K562 (cell line): ENCODE measurements around the gene FST. TPM values are rescaled to one million over a fixed set of nuclear protein-coding genes. Genes with fewer than 3 reads are reported as not detected.

Experiments
- ATAC-seq: fragments of 200-7000 bp; cut with Tn5 transposase; 3 replicates; pipeline ENCODE4 v1.9.1; 2020; ENCODE audit warnings: moderate library complexity
- BruUV-seq: library from RNA; stranded (reverse); fragments of 400-500 nt; replicated peaks from 2 replicates; lab custom pipeline; 2021; lab: Mats Ljungman, UMichigan
- CTCF ChIA-PET: fragments of 300-600 bp; formaldehyde crosslinking; extraction: SDS; loops from one replicate; lab custom pipeline; 2021; ENCODE audit warnings: low intra/inter-chr PET ratio; lab: Yijun Ruan, JAX
- POLR2A ChIA-PET: fragments of 300-600, 350-650 bp; sonication (Branson Sonifier 250); formaldehyde crosslinking; extraction: SDS; loops from one replicate; lab custom pipeline; 2021; ENCODE audit warnings: antibody characterized with exemption, inconsistent platforms; lab: Yijun Ruan, JAX
- DNase-seq, 4 experiments: peaks; one replicate each; pipeline versions ENCODE4 v3.0.0 to v3.0.0-alpha.2; 2011 to 2018; ENCODE audit warnings: low spot score in 3 of 4, mixed read lengths in 3 of 4; ENCODE audit errors: extremely low read depth in 1 of 4
- FAIRE-seq: peaks from 2 replicates; lab custom pipeline; 2011; peaks lifted over from hg19 to GRCh38; lab: Jason Lieb, UNC
- H2AFZ ChIP-seq: 2 replicates; pipeline ENCODE4 v1.6.0; 2011; ENCODE audit warnings: low read depth, low read length, control low read depth, inconsistent platforms
- H3K27ac ChIP-seq: fragments of 200-600 bp; 3 replicates; pipeline ENCODE4 v1.8.0; 2011; ENCODE audit warnings: low read depth, mild to moderate bottlenecking, control low read depth, inconsistent platforms, low read length, moderate library complexity, mixed read lengths; ENCODE audit errors: extremely low read depth
- H3K27me3 ChIP-seq, 2 experiments: fragments of 300-600 bp in 1 of 2; 2 replicates in 1 of 2; 3 replicates in 1 of 2; pipeline versions ENCODE4 v1.6.0 to v1.8.0; 2011; ENCODE audit warnings: inconsistent platforms in 2 of 2, low read length in 2 of 2, mild to moderate bottlenecking in 1 of 2, mixed read lengths in 1 of 2, moderate library complexity in 1 of 2; ENCODE audit not compliant: control insufficient read depth in 2 of 2, insufficient read depth in 2 of 2
- H3K36me3 ChIP-seq: fragments of 300-600 bp; 3 replicates; pipeline ENCODE4 v1.8.0; 2011; ENCODE audit warnings: mild to moderate bottlenecking, low read length, inconsistent platforms; ENCODE audit not compliant: control insufficient read depth, insufficient read depth
- H3K4me1 ChIP-seq, 2 experiments: fragments of 200-600 bp in 1 of 2; replicated peaks in 1 of 2; 2 replicates in 1 of 2; 3 replicates in 1 of 2; pipeline versions ENCODE4 v1.5.1 to v1.8.0; 2011; ENCODE audit warnings: inconsistent platforms in 2 of 2, low read length in 2 of 2, mild to moderate bottlenecking in 1 of 2, mixed read lengths in 1 of 2, moderate library complexity in 1 of 2; ENCODE audit not compliant: control insufficient read depth in 2 of 2, insufficient read depth in 2 of 2
- H3K4me2 ChIP-seq: 2 replicates; pipeline ENCODE4 v1.6.1; 2011; ENCODE audit warnings: low read length, control low read depth, inconsistent platforms, mixed read lengths; ENCODE audit not compliant: insufficient read depth
- H3K4me3 ChIP-seq: fragments of 200-600 bp; sonication (generic), shearing (Covaris generic); 2 replicates; pipeline ENCODE4 v1.5.1; 2016; ENCODE audit warnings: control low read depth, inconsistent platforms
- H3K79me2 ChIP-seq: fragments of 200-600 bp; 3 replicates; pipeline ENCODE4 v1.8.0; 2011; ENCODE audit warnings: low read length, inconsistent platforms; ENCODE audit not compliant: control insufficient read depth, insufficient read depth
- H3K9ac ChIP-seq, 2 experiments: 2 replicates each; pipeline versions ENCODE4 v1.6.0 to v1.6.1; 2011; ENCODE audit warnings: low read depth in 2 of 2, low read length in 2 of 2, control low read depth in 1 of 2, inconsistent platforms in 1 of 2, mild to moderate bottlenecking in 1 of 2, mixed read lengths in 1 of 2; ENCODE audit not compliant: insufficient read depth in 1 of 2
- H3K9me1 ChIP-seq: one replicate; pipeline ENCODE4 v1.6.0; 2011; ENCODE audit warnings: inconsistent platforms, mild to moderate bottlenecking, low read length, moderate library complexity; ENCODE audit not compliant: control insufficient read depth, insufficient read depth
- H3K9me3 ChIP-seq: replicated peaks from 2 replicates; pipeline ENCODE4 v1.5.1; 2011; ENCODE audit warnings: low read depth, low read length, inconsistent platforms; ENCODE audit not compliant: control insufficient read depth, insufficient read depth
- H4K20me1 ChIP-seq: replicated peaks from 2 replicates; pipeline ENCODE4 v1.6.1; 2011; ENCODE audit warnings: low read length, inconsistent platforms, mixed read lengths; ENCODE audit not compliant: control insufficient read depth, insufficient read depth
- CHD1 ChIP-seq: fragments of 200-600 bp; sonication (generic); IDR thresholded peaks from one replicate; pipeline ENCODE4 v1.6.1; 2012; ENCODE audit warnings: mild to moderate bottlenecking, moderate library complexity, low read length, inconsistent platforms
- FOXJ2 ChIP-seq: fragments of 200-800 bp; sonication (Bioruptor generic); IDR thresholded peaks from 2 replicates; pipeline ENCODE4 v1.6.1; 2016; ENCODE audit warnings: missing genetic modification characterization, missing compliant biosample characterization
- ILK ChIP-seq: fragments of 450-650 bp; IDR thresholded peaks from 2 replicates; pipeline ENCODE4 v1.6.1; 2016; ENCODE audit warnings: missing genetic modification characterization, low read depth, mild to moderate bottlenecking, missing compliant biosample characterization, moderate library complexity, borderline replicate concordance
- PHF8 ChIP-seq: fragments of 200-600 bp; sonication (generic); IDR thresholded peaks from 2 replicates; pipeline ENCODE4 v1.6.1; 2012; ENCODE audit warnings: mixed run types, mild to moderate bottlenecking, inconsistent platforms, low read length, moderate library complexity, borderline replicate concordance
- TAF9B ChIP-seq: fragments of 450-650 bp; IDR thresholded peaks from 2 replicates; pipeline ENCODE4 v1.6.1; 2018; ENCODE audit warnings: mild to moderate bottlenecking; ENCODE audit not compliant: partially characterized antibody
- ZNF408 ChIP-seq: fragments of 250-450 bp; sonication (Bioruptor Pico); IDR thresholded peaks from 2 replicates; pipeline ENCODE4 v1.4.0; 2020; ENCODE audit warnings: low read depth, mild to moderate bottlenecking, moderate library complexity
- WGBS: fragments of 100-300 bp; shearing (Covaris generic); methylation state at CpG from one replicate; pipeline ENCODE4 v1.1.6; 2016; ENCODE audit warnings: low coverage, mixed read lengths; ENCODE audit not compliant: insufficient coverage; ENCODE audit errors: missing lambda C conversion rate; 5-methylcytosine and 5-hydroxymethylcytosine counted together
- in situ Hi-C: fragments of 300-500 bp; cut with MboI; formaldehyde crosslinking; loops from 4 replicates; pipeline ENCODE4 v1.15.0; 2018; ENCODE audit warnings: inconsistent platforms, mixed read lengths
- intact Hi-C: fragments of 100-400 bp; cut with micrococcal nuclease; formaldehyde crosslinking; loops from 2 replicates; pipeline ENCODE4 v1.14.2; 2022
- polyA plus RNA-seq, 8 experiments: library from polyadenylated mRNA; depleted of rRNA in 4 of 8; stranded (reverse) in 5 of 8; unstranded in 3 of 8; fragments of >200 nt; fragmentation: Nextera tagmentation in 2 of 8; fragmentation: Illumina TruSeq in 1 of 8; extraction: Ambion mirVana in 2 of 8; extraction: Trizol in 1 of 8; gene quantifications; 2 replicates each; pipeline versions ENCODE4 v1.2.1 to v1.2.3, GENCODE V29; 2011 to 2014; ENCODE audit warnings: inconsistent platforms in 1 of 8, missing spikeins in 1 of 8
- total RNA-seq, 7 experiments: library from RNA; depleted of rRNA in 6 of 7; stranded (reverse); fragments of >200 nt in 6 of 7; fragmentation: Illumina TruSeq in 2 of 7; extraction: Trizol in 2 of 7; gene quantifications; 2 replicates each; pipeline versions ENCODE4 v1.2.1 to v1.2.3, GENCODE V29; 2011 to 2021; ENCODE audit warnings: low replicate concordance in 1 of 7
- TF ChIP-seq, protein P1 (sequence below), 2 experiments: fragments of 450-650 bp; conservative IDR thresholded peaks; 2 replicates each; pipeline ENCODE4 v1.6.1; 2017; ENCODE audit warnings: mild to moderate bottlenecking in 2 of 2, moderate library complexity in 2 of 2
- TF ChIP-seq, protein P2 (sequence below), 2 experiments: IDR thresholded peaks; 2 replicates each; pipeline ENCODE4 v1.6.1; 2011; ENCODE audit warnings: borderline replicate concordance in 1 of 2, control low read depth in 1 of 2, low read depth in 1 of 2, low read length in 1 of 2, mild to moderate bottlenecking in 1 of 2, mixed read lengths in 1 of 2, moderate library complexity in 1 of 2; ENCODE audit not compliant: insufficient read depth in 1 of 2, insufficient read length in 1 of 2, poor library complexity in 1 of 2, severe bottlenecking in 1 of 2; ENCODE audit errors: extremely low read depth in 1 of 2
- TF ChIP-seq, protein P3 (sequence below): sonication (generic); formaldehyde crosslinking; IDR thresholded peaks from 2 replicates; pipeline ENCODE4 v1.8.1; 2022; ENCODE audit warnings: missing genetic modification reagents
- TF ChIP-seq, protein P4 (sequence below): sonication (generic); formaldehyde crosslinking; IDR thresholded peaks from 2 replicates; pipeline ENCODE4 v1.4.0; 2020; ENCODE audit warnings: mild to moderate bottlenecking, missing genetic modification reagents

Gene FST
- total and polyA plus RNA-seq, 9 of the 15 experiments (the other 6 are each of a cell fraction or from before 2014, with no cell fraction given) = 0.03 to 0.27 TPM; not detected in 7

DNA sequence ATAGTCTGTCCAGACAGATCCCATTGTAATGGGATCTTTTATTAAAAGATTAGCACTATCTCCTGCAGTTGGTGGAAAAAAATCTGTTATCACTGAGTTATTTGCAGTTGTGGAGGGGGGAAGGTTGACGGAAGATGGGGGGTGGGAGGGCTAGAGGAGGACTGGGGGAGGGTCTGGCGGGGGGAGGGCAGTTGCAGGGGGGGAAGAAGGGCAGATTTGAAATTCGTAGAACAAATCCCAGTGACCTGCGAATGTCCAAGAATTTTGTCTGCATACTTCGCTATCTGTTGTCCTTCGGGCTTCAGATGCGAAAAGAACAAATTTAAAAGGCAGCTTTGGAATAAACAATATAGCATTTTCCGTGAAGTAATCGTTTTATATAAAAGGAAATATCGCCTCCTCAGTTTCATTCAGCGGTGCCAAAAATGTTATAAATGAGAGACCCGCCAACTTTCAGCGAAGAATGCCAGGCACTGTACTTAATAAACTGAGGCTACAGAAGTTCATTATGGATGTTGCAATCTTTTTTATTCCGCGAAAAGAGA is 1.3 kb upstream of the FST start (continued):
- TF ChIP-seq, protein P1, sequence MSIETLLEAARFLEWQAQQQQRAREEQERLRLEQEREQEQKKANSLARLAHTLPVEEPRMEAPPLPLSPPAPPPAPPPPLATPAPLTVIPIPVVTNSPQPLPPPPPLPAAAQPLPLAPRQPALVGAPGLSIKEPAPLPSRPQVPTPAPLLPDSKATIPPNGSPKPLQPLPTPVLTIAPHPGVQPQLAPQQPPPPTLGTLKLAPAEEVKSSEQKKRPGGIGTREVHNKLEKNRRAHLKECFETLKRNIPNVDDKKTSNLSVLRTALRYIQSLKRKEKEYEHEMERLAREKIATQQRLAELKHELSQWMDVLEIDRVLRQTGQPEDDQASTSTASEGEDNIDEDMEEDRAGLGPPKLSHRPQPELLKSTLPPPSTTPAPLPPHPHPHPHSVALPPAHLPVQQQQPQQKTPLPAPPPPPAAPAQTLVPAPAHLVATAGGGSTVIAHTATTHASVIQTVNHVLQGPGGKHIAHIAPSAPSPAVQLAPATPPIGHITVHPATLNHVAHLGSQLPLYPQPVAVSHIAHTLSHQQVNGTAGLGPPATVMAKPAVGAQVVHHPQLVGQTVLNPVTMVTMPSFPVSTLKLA (conservative IDR thresholded peaks at IDR 0.05) = no peak
- TF ChIP-seq, all 486 proteins: peak for 4

DNA sequence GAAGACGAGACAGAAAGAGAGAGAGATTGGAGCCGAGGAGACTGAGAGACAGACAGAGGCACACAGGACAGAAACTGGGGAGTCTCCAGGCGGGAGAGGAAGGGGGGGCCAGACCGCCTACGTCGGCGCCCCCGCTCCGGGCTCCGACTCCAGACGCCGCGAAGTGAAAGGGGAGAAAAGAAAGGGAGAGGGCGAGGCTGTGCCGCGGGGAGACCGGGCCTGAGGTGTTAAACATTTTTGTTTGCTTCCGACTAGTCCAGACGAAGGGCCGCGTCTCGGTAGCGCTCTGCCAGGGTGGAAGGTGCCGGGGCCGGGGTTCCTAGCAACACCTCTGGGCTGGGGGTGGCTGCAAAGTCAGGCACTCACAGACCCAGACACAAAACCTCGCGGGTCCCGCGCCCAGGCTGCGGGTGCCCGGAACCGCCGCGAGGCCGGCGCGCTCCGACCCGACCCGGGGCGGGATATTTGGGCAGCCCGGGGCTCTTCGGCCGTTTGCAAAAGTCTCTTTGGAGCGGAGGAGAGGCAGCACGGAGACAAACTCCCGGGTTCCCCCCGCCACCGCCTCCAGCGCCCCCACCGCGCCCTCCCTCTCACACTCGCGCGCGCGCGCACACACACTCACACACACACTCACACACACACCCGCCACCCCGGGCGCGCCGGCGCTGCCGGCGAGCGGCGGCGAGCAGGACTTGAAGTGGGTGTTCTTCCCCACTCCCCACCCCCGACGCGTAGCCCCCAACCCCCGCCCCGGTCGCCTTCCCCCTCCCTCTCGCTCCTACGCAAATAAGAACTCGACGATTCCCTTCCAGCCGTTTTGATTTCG is 626 bp upstream of the FST start:
- peaks cover 12% of the 10 kb centered on the region for H4K20me1 ChIP-seq
- H3K9me3 ChIP-seq = no peaks in the 10 kb centered on the region
- H3K79me2 ChIP-seq = no peaks in the 10 kb centered on the region
- DNase-seq (peak in 3 of 4 experiments; percentile 24 to 35 (median 28)), FAIRE-seq (no peak), ATAC-seq (peak; percentile 13; the same call in 1 of the 3 replicates)
- no peak overlapping the region; the same call in 1 of the 2 replicates for H2AFZ ChIP-seq
- H3K9ac ChIP-seq = peak overlapping the region in 1 of 2 experiments; percentile 66; a peak in 2 of 4 replicates
- WGBS = 6% methylated on average over 15 of the region's 81 CpGs
- no peaks in the 10 kb centered on the region for H3K9me1 ChIP-seq
- no peak overlapping the region for H3K27ac ChIP-seq
- H3K4me2 ChIP-seq = peak overlapping the region; percentile 12; the same call in 1 of the 2 replicates
- H3K4me1 ChIP-seq = peaks cover 0 to 30% of the 10 kb centered on the region in 2 experiments; a peak in 2 of 5 replicates
- POLR2A ChIA-PET = no interaction called here
- CTCF ChIA-PET = interaction anchor here (0.6 kb wide), 1 partner anchor 10 kb away, joined by 3 read pairs; no protein-coding TSS in a partner anchor
- intact Hi-C loops = loop anchor here (5.0 kb wide), 3 partner anchors 582 to 752 kb away; no protein-coding TSS in a partner anchor
- peak overlapping the region; percentile 30; the same call in 1 of the 2 replicates for H3K4me3 ChIP-seq
- no TSS peak for BruUV-seq
- H3K36me3 ChIP-seq = no peaks in the 10 kb centered on the region
- in situ Hi-C loops = no loop called here
- H3K27me3 ChIP-seq = peaks cover 29 to 30% of the 10 kb centered on the region in 2 experiments
- TF ChIP-seq, protein P2, sequence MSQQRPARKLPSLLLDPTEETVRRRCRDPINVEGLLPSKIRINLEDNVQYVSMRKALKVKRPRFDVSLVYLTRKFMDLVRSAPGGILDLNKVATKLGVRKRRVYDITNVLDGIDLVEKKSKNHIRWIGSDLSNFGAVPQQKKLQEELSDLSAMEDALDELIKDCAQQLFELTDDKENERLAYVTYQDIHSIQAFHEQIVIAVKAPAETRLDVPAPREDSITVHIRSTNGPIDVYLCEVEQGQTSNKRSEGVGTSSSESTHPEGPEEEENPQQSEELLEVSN (IDR thresholded peaks at IDR 0.05; ENCODE audit: borderline replicate concordance in 1 of 2, extremely low read depth in 1 of 2, insufficient read depth in 1 of 2, insufficient read length in 1 of 2, low read depth in 1 of 2, low read length in 1 of 2, poor library complexity in 1 of 2, severe bottlenecking in 1 of 2) = peak in 1 of 2 experiments; percentile 7
- TF ChIP-seq PHF8 (no peak), ZNF408 (CRISPR knock-in tag) (no peak), TAF9B (no peak), FOXJ2 (no peak), CHD1 (no peak), ILK (tag) (no peak)
- TF ChIP-seq, protein P3, sequence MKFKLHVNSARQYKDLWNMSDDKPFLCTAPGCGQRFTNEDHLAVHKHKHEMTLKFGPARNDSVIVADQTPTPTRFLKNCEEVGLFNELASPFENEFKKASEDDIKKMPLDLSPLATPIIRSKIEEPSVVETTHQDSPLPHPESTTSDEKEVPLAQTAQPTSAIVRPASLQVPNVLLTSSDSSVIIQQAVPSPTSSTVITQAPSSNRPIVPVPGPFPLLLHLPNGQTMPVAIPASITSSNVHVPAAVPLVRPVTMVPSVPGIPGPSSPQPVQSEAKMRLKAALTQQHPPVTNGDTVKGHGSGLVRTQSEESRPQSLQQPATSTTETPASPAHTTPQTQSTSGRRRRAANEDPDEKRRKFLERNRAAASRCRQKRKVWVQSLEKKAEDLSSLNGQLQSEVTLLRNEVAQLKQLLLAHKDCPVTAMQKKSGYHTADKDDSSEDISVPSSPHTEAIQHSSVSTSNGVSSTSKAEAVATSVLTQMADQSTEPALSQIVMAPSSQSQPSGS (CRISPR knock-in tag) = no peak
- TF ChIP-seq, protein P4, sequence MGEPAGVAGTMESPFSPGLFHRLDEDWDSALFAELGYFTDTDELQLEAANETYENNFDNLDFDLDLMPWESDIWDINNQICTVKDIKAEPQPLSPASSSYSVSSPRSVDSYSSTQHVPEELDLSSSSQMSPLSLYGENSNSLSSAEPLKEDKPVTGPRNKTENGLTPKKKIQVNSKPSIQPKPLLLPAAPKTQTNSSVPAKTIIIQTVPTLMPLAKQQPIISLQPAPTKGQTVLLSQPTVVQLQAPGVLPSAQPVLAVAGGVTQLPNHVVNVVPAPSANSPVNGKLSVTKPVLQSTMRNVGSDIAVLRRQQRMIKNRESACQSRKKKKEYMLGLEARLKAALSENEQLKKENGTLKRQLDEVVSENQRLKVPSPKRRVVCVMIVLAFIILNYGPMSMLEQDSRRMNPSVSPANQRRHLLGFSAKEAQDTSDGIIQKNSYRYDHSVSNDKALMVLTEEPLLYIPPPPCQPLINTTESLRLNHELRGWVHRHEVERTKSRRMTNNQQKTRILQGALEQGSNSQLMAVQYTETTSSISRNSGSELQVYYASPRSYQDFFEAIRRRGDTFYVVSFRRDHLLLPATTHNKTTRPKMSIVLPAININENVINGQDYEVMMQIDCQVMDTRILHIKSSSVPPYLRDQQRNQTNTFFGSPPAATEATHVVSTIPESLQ (CRISPR knock-in tag) = no peak
